Measurements from ENCODE around the gene TRNP1. TPM values are rescaled to one million over a fixed set of nuclear protein-coding genes. Genes with fewer than 3 reads are reported as not detected.
"Not testable (repeated sequence)": the region's sequence is repeated elsewhere in the genome, so short reads cannot be mapped to it uniquely, and the experiment has no call there.

TRNP1 gene
- polyA plus RNA-seq, 4 donors = 4.6 to 7.6 (median 6.6) TPM

DNA sequence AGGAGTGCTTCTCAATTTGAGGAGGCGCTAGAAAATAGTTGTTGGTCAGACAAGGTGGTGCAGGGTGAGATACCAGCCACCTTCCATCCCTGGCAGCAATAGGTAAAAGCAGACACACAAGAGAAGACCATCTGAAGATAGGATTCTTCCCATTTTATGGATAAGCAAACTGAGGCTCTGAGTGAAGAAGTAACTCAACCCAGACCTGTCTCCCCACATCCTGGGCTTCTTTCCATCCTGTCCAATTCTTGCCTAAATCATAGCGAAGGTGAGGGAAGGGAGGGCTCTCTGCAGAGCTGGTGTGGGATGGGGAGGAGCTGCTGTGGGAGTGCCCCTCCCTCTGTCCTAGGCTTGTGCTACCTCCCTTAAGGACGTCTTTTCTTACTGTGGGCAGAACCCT lies 21.9 kb upstream of the TRNP1 start:
- DNase-seq (ENCODE audit: low read depth in 4 of 4, low spot score in 3 of 4) = no peak

DNA sequence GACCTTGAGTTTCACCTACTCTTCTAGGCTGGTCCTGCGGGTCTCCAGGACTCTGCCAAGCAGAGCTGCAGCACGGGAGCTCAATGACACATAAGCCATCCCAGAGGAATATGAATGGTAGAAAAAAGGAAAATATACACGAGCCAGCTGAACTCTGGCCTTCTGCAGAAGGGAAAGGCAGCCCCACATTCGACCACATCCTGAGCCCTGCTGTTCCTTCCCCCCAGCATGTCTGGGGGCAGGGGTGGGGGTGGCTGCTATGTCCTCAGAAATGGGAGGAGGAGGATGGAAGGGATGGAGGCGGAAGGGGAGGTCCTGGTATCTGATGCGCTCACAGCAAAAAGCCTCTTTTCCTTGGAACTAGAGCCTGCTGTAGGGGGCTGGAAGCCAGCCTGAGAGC lies 21.1 kb upstream of the TRNP1 start:
- no peak for DNase-seq (ENCODE audit: low read depth in 4 of 4, low spot score in 3 of 4)

DNA sequence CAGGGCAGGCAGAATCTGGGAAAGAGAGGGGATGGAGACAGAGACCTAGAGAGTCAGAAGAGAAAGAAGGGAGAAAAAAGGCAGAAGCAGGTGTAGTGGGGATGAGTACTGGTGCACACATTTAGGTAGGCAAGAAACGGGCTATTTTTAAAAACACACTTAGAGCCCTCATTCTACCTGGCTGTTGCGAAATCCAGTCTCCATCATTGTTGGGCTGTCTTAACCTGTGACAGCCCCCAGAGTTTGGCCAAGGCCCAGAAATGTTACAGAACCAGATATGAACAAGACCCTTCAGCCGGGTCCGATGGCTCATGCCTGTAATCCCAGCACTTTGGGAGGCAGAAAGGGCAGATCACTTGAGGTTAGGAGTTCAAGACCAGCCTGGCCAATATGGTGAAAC lies 20.7 kb upstream of the TRNP1 start:
- no peak for DNase-seq (ENCODE audit: low read depth in 4 of 4, low spot score in 3 of 4)

DNA sequence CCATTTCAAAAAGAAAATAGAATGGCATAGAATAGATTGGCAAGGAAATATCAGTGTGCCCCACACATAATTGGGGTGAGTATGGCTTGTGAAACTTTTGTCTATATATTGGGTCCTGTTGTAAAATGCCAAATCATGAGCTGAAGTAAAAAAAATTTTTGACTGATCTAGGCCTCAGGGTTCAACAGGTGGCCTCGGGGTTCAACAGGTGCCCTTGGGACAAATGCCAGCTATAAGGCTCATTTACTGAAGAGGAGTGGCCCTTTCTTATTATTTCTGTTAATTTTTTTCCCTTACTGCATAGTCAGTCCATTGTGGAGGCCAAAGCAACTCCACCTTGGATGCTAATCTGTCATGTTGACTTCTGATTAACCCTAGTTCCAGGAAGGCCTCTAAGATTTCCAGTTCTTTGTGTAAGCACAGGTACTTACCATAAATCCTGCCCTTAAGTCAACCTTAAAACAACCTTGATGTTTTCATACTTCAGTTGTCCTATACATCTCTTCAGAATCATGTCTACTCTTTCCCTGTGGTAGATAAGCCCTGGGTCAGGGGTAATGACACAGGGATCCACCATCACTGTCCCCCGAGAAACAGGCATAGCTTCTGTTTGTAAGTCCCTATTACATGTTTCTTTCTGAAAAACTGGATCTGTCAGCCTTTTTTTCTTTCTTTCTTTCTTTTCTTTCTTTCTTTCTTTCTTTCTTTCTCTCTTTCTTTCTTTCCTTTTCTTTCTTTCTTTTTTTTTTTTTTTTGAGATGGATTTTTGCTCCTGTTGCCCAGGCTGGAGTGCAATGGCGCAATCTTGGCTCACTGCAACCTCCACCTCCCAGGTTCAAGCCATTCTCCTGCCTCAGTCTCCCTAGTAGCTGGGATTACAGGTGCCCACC lies 16.6 kb upstream of the TRNP1 start:
- no peak for DNase-seq (ENCODE audit: low read depth in 4 of 4, low spot score in 3 of 4)

DNA sequence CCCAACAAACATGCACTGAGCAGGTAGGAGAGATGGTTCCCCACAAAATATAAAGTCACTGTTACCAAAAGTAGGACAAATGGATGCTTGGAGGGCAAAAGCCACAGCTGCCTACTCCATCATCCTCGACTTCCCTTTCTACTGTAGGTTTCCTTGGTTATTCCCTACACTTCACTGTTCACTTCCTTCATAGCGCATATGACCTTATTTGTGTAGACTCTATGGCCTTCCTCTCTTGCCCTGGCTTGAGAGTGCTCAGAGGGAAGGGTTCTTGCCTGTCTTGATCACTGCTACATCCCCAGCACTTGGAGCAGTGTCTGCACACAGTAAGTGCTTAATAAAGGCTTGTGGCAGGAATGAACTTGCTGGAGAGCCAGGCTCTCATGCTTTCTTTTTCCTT lies 14.6 kb upstream of the TRNP1 start:
- DNase-seq (ENCODE audit: low read depth in 4 of 4, low spot score in 3 of 4) = no peak

DNA sequence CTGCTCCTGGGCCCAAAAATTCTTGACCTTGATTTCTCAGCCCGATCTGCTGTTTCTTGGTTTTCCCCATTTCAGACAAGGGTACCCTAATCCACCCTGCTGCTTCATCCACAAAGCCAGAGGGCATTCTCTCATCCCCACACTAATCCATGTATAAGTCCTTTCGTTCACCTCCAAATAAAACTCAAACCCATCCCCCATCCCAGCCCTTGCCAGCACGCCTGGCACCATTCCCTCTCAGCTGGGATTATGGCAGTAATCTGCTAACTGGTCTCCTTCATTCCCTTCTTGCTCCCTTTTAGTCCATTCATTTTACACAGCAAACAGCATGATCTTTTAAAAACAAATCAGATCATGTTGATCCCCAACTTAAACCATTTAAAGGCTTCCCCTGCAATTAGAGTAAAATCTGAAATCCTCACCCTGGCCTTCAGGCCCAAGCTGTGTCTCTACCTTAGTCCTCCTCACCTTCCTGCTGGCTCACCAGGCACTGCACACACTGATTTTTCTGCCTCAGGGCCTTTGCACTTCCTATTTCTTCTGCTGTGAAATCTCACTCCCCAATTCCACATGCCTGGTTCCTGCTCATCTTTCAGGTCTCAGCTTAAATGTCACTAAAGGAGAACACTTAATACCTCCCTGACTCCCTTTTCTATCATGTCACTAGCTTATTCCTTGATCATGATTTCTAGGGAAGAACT lies 12.2 kb upstream of the TRNP1 start:
- no peak for DNase-seq (ENCODE audit: low read depth in 4 of 4, low spot score in 3 of 4)

DNA sequence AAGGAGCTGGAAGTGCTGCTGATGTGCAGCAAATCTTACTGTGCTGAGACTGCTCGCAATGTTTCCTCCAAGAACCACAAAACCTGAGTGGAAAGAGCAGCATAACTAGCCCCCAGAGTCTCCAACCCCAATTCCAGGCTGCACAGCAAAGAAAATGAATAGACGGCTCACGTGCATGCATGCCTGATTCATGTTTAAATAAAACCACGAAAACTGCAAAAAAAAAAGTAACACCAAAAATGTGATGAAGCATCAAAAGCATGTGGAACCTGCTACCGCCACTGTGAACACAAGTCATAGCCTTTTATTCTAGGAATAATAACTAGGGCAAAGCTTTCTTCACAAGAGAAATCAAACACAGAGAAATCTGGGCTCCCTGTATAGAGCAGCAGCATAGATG lies 9.6 kb upstream of the TRNP1 start:
- no peak for DNase-seq (ENCODE audit: low read depth in 4 of 4, low spot score in 3 of 4)

DNA sequence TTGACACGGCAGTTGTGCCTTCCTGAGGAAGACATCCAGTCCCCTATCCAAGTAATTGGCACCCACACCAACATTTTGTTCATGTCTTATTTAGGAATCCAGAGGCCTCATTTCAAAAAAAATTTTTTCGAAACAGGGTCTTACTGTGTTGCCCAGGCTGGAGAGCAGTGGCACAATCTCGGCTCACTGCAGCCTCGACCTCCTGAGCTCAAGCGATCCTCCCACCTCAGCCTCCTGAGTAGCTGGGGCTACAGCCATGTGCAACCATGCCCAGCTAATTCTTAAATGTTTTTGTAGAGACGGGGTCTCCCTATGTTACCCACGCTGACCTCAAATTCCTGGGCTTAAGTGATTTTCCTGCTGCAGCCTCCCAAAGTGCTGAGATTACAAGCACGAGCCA lies 9.2 kb upstream of the TRNP1 start:
- DNase-seq (ENCODE audit: low read depth in 4 of 4, low spot score in 3 of 4) = no peak

DNA sequence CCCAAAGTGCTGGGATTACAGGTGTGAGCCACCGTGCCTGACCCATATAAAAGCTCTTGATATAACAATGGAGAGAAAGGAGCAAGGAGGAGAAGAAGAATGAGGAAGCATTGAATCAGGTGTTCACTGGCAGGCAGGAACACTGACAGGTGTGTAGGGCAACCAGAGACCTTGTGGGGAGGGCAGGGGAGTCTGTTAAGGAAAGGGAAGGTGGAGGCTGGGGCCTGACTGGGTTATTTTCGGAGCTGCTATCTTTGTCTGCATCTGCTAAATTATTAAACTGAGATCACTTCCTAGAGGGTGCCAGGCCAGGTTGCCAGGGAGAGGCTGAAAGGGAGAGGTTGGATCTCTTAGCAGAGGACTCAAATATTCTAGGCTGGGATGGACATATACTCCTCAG lies 6.8 kb upstream of the TRNP1 start:
- DNase-seq (ENCODE audit: low read depth in 4 of 4, low spot score in 3 of 4) = no peak

DNA sequence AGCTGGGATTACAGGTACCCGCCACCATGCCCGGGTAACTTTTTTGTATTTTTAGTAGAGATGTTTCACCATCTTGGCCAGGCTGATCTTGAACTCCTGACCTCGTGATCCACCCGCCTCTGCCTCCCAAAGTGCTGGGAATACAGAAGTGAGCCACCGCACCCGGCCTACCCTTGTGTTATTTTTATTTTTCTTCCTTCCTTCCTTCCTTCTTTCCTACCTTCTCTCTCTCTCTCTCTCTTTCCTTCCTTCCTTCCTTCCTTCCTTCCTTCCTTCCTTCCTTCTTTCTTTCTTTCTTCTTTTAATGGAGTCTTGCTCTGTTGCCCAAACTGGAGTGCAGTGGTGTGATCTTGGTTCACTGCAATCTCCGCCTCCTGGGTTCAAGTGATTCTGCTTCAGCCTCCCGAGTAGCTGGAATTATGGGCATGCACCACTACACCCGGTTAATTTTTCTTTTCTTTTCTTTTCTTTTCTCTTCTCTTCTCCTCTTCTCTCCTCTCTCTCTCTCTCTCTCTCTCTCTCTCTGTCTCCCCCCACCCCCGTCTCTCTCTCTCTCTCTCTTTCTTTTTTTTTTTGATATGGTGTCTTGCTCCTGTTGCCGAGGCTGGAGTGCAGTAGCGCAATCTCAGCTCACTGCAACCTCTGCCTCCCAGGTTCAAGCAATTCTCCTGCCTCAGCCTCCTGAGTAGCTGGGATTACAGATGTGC lies 3.9 kb upstream of the TRNP1 start:
- not testable (repeated sequence) for DNase-seq (ENCODE audit: low read depth in 4 of 4, low spot score in 3 of 4)

DNA sequence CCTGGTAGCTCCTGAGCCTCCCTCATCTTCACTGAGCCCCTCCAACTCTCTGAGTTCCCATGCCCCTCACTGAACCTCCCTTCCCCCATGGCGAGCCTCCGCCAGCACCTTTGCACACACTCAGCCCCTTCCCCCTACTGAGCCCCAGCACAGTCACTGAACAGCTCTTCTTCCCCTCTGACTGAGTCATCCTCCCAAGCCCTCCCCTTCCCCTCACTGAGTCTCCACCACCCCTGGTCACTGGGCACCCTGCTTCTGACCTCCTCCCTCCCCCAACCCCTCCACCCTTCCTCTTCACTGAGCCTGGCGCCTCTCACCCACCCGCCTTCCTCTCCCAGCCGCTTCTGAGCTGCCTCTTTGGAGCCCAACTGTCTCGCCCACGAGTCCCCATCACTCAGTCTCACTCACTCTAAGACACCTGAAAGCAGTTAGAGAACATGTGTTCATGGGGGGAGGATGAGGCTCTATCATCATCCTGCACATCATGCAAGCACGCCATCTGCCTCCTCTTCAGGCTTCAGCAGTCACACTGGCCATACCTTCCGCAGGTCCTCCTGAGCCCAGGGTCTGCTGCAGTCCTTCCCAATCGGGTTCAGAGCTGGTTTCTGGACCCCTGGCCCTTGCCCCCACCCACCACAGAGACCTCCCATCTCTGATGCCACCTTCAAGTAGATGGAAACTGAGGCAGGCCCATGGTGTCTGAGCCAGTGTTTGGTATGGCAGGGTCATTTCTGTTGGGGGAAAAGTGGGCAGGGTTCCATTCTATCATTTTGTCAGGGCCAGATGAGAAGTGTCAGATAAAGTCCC lies 2.0 kb upstream of the TRNP1 start:
- no peak for DNase-seq (ENCODE audit: low read depth in 4 of 4, low spot score in 3 of 4)

DNA sequence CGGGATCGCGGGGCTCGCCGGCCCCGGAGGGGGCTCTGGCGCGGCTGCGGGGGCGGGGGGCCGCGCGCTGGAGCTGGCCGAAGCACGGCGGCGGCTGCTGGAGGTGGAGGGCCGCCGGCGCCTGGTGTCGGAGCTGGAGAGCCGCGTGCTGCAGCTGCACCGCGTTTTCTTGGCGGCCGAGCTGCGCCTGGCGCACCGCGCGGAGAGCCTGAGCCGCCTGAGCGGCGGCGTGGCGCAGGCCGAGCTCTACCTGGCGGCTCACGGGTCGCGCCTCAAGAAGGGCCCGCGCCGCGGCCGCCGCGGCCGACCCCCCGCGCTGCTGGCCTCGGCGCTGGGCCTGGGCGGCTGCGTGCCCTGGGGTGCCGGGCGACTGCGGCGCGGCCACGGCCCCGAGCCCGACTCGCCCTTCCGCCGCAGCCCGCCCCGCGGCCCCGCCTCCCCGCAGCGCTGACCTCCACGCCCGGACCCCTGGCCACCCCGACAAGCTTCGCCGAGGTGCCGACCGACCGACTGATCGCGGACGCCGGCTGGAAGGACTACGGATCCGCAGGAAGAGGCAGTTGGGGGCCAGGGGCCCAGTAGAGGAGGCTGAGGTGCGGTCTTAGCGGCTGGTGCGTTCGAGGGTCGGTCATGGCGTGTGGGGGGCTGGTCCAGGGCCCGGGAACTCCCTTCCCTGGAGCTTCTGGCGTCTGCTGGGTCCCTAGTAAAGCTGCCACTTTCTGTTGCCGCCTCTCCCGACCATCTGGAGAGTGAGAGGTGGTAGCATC lies 711 bp downstream of the TRNP1 start:
- no peak for DNase-seq (ENCODE audit: low read depth in 4 of 4, low spot score in 3 of 4)

DNA sequence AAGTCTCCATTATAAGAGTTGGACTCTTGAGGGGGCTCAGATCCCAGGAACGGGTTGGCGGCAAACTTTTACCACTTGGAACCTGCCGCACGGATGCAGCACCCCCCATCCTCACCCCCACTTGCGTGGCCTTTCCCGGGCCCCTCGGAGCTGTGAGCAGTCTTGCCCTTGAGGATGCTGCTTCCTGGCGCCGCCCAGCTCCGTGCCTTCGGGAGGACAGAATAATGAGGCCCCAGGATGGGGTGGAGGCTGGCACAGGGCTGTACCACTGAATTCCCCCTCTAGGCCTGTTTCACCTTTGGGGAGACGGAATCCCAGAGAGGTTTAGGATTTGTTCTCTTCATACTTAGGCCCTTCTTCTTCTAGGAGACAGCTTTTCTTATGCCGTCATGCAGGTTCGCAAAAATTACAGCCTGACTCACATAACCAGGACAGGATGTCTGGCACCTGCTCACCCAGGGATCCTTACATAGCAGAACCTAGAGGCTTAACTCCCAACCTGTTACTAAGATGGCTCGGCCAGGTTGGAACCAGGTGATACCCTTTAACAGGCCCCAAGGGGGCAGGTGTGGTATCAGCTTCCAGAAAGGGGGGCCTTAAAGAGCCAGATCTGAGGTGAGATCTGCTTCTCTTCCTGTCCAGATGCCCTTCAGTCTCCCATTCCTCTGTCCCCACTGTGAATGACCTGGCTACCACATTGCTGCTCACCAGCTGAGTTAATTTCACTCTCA lies 1.5 kb downstream of the TRNP1 start:
- no peak for DNase-seq (ENCODE audit: low read depth in 4 of 4, low spot score in 3 of 4)

DNA sequence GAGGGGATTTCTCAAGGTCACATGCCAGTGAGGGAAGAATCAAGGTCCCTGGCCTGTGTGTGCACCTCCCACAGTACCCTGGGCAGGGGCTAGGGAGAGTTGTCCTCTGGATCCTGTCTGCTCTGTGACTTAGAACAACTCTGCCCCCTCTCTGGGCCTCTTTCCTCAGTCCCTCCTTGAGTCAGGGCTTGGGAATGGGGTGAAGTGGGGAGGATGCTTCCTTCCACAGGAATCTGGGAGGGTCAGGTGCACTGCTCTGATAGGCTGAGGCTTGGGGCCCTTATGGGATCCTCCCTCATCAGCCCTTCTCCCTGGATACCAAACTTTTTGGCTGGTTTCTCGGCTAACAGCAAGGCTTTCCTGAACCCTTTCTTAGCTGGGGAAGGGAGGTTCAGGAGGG lies 2.5 kb downstream of the TRNP1 start:
- DNase-seq (ENCODE audit: low read depth in 4 of 4, low spot score in 3 of 4) = no peak

DNA sequence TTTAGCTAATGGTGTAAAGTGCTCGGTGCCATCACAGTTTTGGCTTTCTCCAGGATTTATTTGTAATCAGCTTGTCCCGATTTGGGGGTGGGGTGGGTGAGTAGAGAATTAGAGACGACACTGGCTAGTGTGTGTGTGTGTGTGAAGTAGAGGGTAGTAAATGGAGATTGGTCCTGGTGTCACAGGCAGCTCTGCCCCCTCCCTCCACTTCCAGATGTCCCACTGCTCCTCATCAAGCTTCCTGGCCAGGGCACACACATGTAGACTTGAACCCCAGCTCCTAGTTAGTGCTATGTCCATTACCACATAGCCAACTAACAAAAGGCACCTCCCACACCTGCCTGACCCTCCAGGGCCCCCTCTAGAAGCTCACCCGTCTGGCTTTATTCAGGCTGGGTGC lies 3.2 kb downstream of the TRNP1 start:
- DNase-seq (ENCODE audit: low read depth in 4 of 4, low spot score in 3 of 4) = no peak

DNA sequence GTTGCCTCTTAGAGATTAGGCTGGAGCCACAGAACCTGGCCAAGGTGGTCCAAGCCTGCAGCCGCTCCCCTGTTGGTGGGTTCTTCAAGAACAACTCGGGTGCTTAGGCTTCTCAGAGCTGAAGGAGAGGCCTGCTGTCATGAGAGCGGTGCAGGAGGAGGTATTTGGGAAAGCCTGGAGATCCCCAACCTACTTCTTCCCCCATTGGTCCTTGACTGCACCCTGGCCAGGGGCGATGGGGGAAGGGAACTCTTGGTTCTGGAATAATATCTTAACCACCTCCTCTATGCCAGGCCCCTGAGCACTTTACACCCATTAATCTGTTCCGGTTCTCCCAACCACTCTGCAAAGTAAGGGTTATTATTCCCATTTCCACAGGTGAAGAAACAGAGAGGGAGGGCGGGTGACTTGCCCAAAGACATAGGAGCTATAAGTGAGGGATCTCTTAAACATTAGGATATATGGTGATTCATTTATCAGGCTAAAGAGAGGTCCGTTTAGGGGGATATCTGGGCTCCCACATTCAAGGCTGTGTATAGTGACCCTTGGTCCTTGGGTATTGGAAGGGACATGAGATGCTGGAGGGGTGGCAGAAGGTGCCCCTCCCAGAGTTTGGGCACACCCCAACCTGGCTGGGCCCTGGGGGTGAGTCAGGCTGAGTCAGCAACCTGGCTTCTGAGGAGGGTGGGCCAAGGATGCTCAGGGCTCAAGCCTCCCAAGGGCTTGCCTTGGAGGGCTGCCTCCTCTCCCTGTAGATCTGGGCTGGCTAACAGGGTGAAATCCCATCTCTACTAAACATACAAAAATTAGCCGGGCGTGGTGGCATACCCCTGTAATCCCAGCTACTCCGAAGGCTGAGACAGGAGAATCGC lies 5.2 kb downstream of the TRNP1 start:
- DNase-seq (ENCODE audit: low read depth in 4 of 4, low spot score in 3 of 4) = no peak

DNA sequence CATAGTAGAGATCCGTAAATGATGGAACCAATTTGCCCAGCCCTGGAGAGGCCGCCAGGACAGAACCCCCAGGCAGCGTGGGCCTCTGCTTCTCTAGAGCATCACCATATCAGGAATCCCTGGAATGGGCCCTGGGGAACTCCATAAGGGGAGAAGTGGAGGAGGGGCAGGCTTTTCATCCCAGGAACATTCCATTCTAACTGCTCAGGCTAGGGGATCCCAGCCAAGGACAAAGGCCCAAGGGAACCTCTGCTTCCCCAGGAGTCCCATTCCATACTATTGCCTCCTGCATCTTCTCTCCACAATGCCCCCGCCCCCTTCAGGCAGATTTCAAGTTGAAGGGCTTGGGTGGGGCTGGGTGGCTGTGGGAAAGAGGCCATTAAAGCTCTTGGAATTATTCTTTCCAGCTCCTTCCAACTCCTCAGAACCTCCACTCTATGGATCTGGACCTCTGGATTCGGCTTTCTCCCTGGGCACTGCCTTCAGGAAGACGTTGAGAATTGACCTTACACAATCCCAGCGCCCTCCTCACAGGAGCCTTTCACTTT lies 6.0 kb downstream of the TRNP1 start:
- DNase-seq (ENCODE audit: low read depth in 4 of 4, low spot score in 3 of 4) = no peak
